WTC11 (cell line): ENCODE measurements around the gene ADORA1. TPM values are rescaled to one million over a fixed set of nuclear protein-coding genes. Genes with fewer than 3 reads are reported as not detected.

Source experiments
- ATAC-seq: fragments of 200-7000 bp; cut with Tn5 transposase; 2 replicates; pipeline ENCODE4 v1.10.0; 2021; ENCODE audit warnings: mild to moderate bottlenecking, moderate library complexity
- CTCF ChIA-PET: fragments of 300-600 bp; sonication (Branson Sonifier 250); formaldehyde crosslinking; loops from one replicate; lab custom pipeline; 2021; ENCODE audit warnings: antibody characterized with exemption; lab: Charles Lee
- POLR2A ChIA-PET: fragments of 350-600 bp; sonication (Branson Sonifier 250); formaldehyde crosslinking; loops from one replicate; lab custom pipeline; 2021; ENCODE audit warnings: antibody characterized with exemption; lab: Charles Lee
- DNase-seq: peaks from one replicate; pipeline ENCODE4 v3.0.0; 2021; ENCODE audit warnings: low spot score
- H3K27ac Mint-ChIP-seq: 2 replicates; pipeline ENCODE4 v1.8.0; 2021; ENCODE audit warnings: mixed read lengths
- H3K27me3 Mint-ChIP-seq: 2 replicates; pipeline ENCODE4 v1.8.0; 2021; ENCODE audit warnings: low read depth, mild to moderate bottlenecking, moderate library complexity, mixed read lengths
- H3K36me3 Mint-ChIP-seq: 2 replicates; pipeline ENCODE4 v1.8.0; 2021; ENCODE audit warnings: mixed read lengths
- H3K4me1 Mint-ChIP-seq: 2 replicates; pipeline ENCODE4 v1.8.0; 2022; ENCODE audit warnings: mixed read lengths
- H3K4me3 Mint-ChIP-seq: 2 replicates; pipeline ENCODE4 v1.8.0; 2021; ENCODE audit warnings: mild to moderate bottlenecking, moderate library complexity, mixed read lengths
- H3K9me3 Mint-ChIP-seq: 2 replicates; pipeline ENCODE4 v1.8.0; 2021; ENCODE audit warnings: mixed read lengths
- ARID4B ChIP-seq: sonication (generic); formaldehyde crosslinking; IDR thresholded peaks from 2 replicates; pipeline ENCODE4 v1.8.0; 2023; ENCODE audit warnings: missing genetic modification reagents, mild to moderate bottlenecking, borderline replicate concordance
- CREM ChIP-seq: sonication (generic); formaldehyde crosslinking; IDR thresholded peaks from 2 replicates; pipeline ENCODE4 v1.8.1; 2022; ENCODE audit warnings: mild to moderate bottlenecking, missing genetic modification reagents, moderate library complexity
- CTCF ChIP-seq: fragments of 200-600 bp; IDR thresholded peaks from 2 replicates; pipeline ENCODE4 v1.8.0; 2022; ENCODE audit warnings: antibody characterized with exemption
- ERG ChIP-seq: fragments of 250-450 bp; sonication (Bioruptor Pico); IDR thresholded peaks from 2 replicates; pipeline ENCODE4 v1.8.0; 2021; ENCODE audit warnings: mild to moderate bottlenecking
- GRHL2 ChIP-seq: fragments of 250-450 bp; sonication (Bioruptor Pico); IDR thresholded peaks from 2 replicates; pipeline ENCODE4 v1.8.0; 2022; ENCODE audit warnings: mild to moderate bottlenecking, moderate library complexity; ENCODE audit not compliant: insufficient replicate concordance, severe bottlenecking
- GTF2I ChIP-seq: fragments of 250-450 bp; sonication (Bioruptor Pico); conservative IDR thresholded peaks from 2 replicates; pipeline ENCODE4 v1.4.0; 2021; ENCODE audit warnings: mild to moderate bottlenecking
- MXD4 ChIP-seq: fragments of 250-450 bp; sonication (Bioruptor Pico); IDR thresholded peaks from 2 replicates; pipeline ENCODE4 v1.8.0; 2021; ENCODE audit warnings: mild to moderate bottlenecking, moderate library complexity, borderline replicate concordance
- NFYB ChIP-seq: sonication (generic); formaldehyde crosslinking; conservative IDR thresholded peaks from 2 replicates; pipeline ENCODE4 v1.8.0; 2022; ENCODE audit warnings: low read depth, missing genetic modification reagents
- NR1H2 ChIP-seq: sonication (generic); formaldehyde crosslinking; IDR thresholded peaks from 2 replicates; pipeline ENCODE4 v1.9.0; 2021; ENCODE audit warnings: mild to moderate bottlenecking, moderate library complexity, missing genetic modification reagents
- OVOL2 ChIP-seq: fragments of 250-450 bp; sonication (Bioruptor Pico); IDR thresholded peaks from 2 replicates; pipeline ENCODE4 v1.9.0; 2021; ENCODE audit warnings: mild to moderate bottlenecking, borderline replicate concordance
- PRDM15 ChIP-seq: sonication (generic); formaldehyde crosslinking; IDR thresholded peaks from 2 replicates; pipeline ENCODE4 v1.8.0; 2022; ENCODE audit warnings: missing genetic modification reagents
- PREB ChIP-seq: sonication (generic); formaldehyde crosslinking; IDR thresholded peaks from 2 replicates; pipeline ENCODE4 v1.8.1; 2022; ENCODE audit warnings: mild to moderate bottlenecking, missing genetic modification reagents, moderate library complexity, borderline replicate concordance
- RORB ChIP-seq: fragments of 250-450 bp; sonication (Bioruptor Pico); IDR thresholded peaks from 2 replicates; pipeline ENCODE4 v1.9.0; 2021; ENCODE audit warnings: mild to moderate bottlenecking
- ZBTB21 ChIP-seq: sonication (generic); formaldehyde crosslinking; IDR thresholded peaks from 2 replicates; pipeline ENCODE4 v1.8.1; 2023; ENCODE audit warnings: mild to moderate bottlenecking, missing genetic modification reagents, borderline replicate concordance
- ZNF121 ChIP-seq: sonication (generic); formaldehyde crosslinking; IDR thresholded peaks from 2 replicates; pipeline ENCODE4 v1.8.0; 2023; ENCODE audit warnings: missing genetic modification reagents
- ZNF232 ChIP-seq: sonication (generic); formaldehyde crosslinking; IDR thresholded peaks from 2 replicates; pipeline ENCODE4 v1.8.0; 2022; ENCODE audit warnings: mild to moderate bottlenecking, missing genetic modification reagents
- ZNF396 ChIP-seq: fragments of 250-450 bp; sonication (Bioruptor Pico); IDR thresholded peaks from 2 replicates; pipeline ENCODE4 v1.8.0; 2021; ENCODE audit warnings: mild to moderate bottlenecking, moderate library complexity, borderline replicate concordance
- ZNF512 ChIP-seq: sonication (generic); formaldehyde crosslinking; IDR thresholded peaks from 2 replicates; pipeline ENCODE4 v1.8.1; 2022; ENCODE audit warnings: missing genetic modification reagents, borderline replicate concordance
- total RNA-seq: library from RNA; stranded (reverse); gene quantifications from 3 replicates; pipeline ENCODE4 v1.2.3, GENCODE V29; 2021

The ADORA1 gene
- total RNA-seq, 1 experiment from 2014 or later, result 1.8 TPM

- Mint-ChIP-seq H3K36me3 (no peaks in the 10 kb centered on the region), H3K27ac (no peak overlapping the region), H3K4me3 (no peak overlapping the region), H3K4me1 (no peaks in the 10 kb centered on the region), H3K9me3 (peaks cover 6% of the 10 kb centered on the region; the same call in 1 of the 2 replicates), H3K27me3 (peaks cover 3% of the 10 kb centered on the region; the same call in 1 of the 2 replicates)
- DNase-seq (no peak), ATAC-seq (no peak)
- ChIA-PET CTCF (interaction anchor here (0.8 to 2.3 kb wide), 6 partner anchors 16 to 161 kb away, joined by 3 to 12 read pairs (median 5); partner anchors contain the start of gene ADORA1), POLR2A (no interaction called here)
- TF ChIP-seq GRHL2 (CRISPR knock-in tag), result no peak
- TF ChIP-seq ZNF232 (CRISPR knock-in tag), result no peak
- TF ChIP-seq GTF2I (CRISPR knock-in tag), result no peak
- TF ChIP-seq NR1H2 (CRISPR knock-in tag), result no peak
- no peak for TF ChIP-seq PREB (CRISPR knock-in tag)
- TF ChIP-seq NFYB (CRISPR knock-in tag), result no peak
- no peak for TF ChIP-seq RORB (CRISPR knock-in tag)
- no peak for TF ChIP-seq ARID4B (CRISPR knock-in tag)
- TF ChIP-seq MXD4 (CRISPR knock-in tag), result no peak
- no peak for TF ChIP-seq ZBTB21 (CRISPR knock-in tag)
- no peak for TF ChIP-seq ZNF396 (CRISPR knock-in tag)
- no peak for TF ChIP-seq ERG (CRISPR knock-in tag)
- TF ChIP-seq CTCF, result no peak
- no peak for TF ChIP-seq ZNF121
Measured at GRCh38 chr1:203199816-203200571, 72.5 kb downstream of the ADORA1 start.

GRCh38 chr1:203200916-203201315, 73.4 kb downstream of the ADORA1 start:
- Mint-ChIP-seq H3K27me3 (peaks cover 3% of the 10 kb centered on the region; the same call in 1 of the 2 replicates), H3K36me3 (no peaks in the 10 kb centered on the region), H3K4me1 (no peaks in the 10 kb centered on the region), H3K27ac (no peak overlapping the region), H3K9me3 (peaks cover 6% of the 10 kb centered on the region; the same call in 1 of the 2 replicates), H3K4me3 (no peak overlapping the region)
- ATAC-seq (no peak), DNase-seq (no peak)
- ChIA-PET CTCF (interaction anchor here (0.8 to 2.3 kb wide), 4 partner anchors 15 to 83 kb away, joined by 3 to 12 read pairs (median 7); partner anchors contain the start of gene ADORA1), POLR2A (no interaction called here)
- TF ChIP-seq PRDM15 (no peak), PREB (CRISPR knock-in tag) (no peak), OVOL2 (CRISPR knock-in tag) (no peak), CREM (CRISPR knock-in tag) (no peak), ZNF512 (no peak)
